Measurements from ENCODE around the gene ADGRG3.
"Not testable (repeated sequence)": the region's sequence is repeated elsewhere in the genome, so short reads cannot be mapped to it uniquely, and the experiment has no call there.

ADGRG3 gene

GRCh38 chr16:57721356-57722209 lies 53.5 kb downstream of the ADGRG3 start:
- DNase-seq (ENCODE audit: low read depth), result no peak

GRCh38 chr16:57722210-57722499 lies 54.0 kb downstream of the ADGRG3 start:
- DNase-seq (ENCODE audit: low read depth), result no peak

- no peak for DNase-seq (ENCODE audit: low read depth)
Measured at GRCh38 chr16:57722651-57723050, 54.5 kb downstream of the ADGRG3 start.

GRCh38 chr16:57723170-57723569 lies 55.1 kb downstream of the ADGRG3 start:
- no peak for DNase-seq (ENCODE audit: low read depth)

GRCh38 chr16:57724531-57724930 lies 56.4 kb downstream of the ADGRG3 start:
- no peak for DNase-seq (ENCODE audit: low read depth)

DNA sequence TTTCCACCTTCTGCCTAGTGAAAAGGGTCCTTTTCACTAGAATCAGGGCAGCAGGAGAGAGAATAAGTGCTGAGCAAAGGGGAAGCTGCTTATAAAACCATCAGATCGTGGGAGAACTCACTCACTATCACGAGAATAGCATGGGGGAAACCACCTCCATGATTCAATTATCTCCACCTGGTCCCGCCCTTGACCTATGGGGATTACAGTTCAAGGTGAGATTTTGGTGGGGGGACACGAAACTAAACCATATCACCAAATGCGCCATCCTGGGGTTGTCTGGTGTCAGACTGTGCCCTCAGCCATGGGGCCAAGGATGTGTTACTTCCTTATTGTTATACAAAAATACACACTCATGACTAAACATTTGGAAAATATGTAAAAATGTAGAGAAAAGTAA lies 57.0 kb downstream of the ADGRG3 start:
- DNase-seq (ENCODE audit: low read depth), result no peak

DNA sequence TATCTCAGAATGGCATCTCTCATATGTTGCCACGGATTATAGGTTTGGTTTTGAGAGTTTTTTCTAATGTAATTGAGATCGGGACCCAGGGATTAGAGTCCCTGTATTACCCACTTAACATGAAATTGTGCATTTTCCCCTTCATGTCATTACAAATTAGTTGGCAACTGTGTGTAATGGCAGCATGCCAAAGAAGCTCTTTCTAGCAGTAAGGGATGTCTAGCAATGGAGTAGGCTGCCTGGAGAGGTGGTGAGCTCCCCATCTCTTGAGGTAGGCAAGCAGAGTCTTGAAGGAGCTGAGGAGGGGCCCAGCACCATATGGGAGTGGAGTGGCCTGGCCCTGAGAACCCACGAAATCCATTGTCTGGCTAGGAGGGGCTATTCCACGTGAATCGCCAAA lies 57.4 kb downstream of the ADGRG3 start:
- no peak for DNase-seq (ENCODE audit: low read depth)

GRCh38 chr16:57725976-57726375 lies 57.9 kb downstream of the ADGRG3 start:
- no peak for DNase-seq (ENCODE audit: low read depth)

GRCh38 chr16:57726433-57726947 lies 58.4 kb downstream of the ADGRG3 start:
- no peak for DNase-seq (ENCODE audit: low read depth)

GRCh38 chr16:57727610-57728009 lies 59.5 kb downstream of the ADGRG3 start:
- DNase-seq (ENCODE audit: low read depth), result no peak

DNA sequence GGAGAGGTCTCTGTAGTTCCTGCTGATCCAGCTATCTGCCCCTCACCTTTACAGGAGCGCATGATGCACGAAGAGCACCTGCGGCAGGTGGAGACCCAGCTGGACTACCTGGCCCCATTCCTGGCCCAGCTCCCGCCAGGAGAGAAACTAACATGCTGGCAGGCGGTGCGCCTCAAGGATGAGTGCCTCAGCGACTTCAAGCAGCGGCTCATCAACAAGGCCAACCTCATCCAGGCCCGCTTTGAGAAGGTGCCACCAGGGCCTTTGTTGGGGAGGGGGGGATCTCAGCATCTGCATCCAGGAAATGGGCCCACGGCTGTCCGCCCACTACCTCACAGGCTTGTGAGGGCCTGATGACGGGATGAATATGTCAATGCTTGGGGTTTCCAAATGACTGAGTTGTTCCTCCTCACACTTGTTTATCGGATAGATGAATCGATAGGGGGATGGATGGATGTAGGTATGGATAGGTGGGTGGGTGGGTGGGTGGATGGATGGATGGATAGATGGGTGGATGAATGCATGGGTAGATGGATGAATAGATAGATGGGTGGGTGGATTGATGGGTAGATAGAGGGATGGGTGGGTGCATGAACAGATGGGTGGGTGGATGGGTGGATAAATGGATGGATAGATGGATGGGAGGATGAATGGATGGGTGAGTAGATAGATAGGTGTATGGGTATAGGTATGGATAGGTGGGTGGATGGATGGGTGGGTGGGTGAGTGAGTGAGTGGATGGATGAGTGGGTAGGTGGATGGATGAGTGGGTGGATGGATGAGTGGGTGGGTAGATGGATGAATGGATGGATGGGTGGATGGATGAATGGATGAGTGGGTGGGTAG lies 60.5 kb downstream of the ADGRG3 start:
- DNase-seq (ENCODE audit: low read depth), result no peak

DNA sequence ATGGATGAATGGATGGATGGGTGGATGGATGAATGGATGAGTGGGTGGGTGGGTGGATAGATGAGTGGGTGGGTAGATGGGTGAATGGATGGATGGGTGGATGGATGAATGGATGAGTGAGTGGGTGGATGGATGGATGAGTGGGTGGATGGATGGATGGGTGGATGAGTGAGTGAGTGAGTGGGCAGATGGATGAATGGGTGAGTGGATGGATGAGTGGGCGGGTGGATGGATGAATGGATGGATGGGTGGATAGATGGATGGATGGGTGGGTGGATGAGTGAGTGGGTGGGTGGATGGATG lies 61.0 kb downstream of the ADGRG3 start:
- DNase-seq (ENCODE audit: low read depth), result no peak

DNA sequence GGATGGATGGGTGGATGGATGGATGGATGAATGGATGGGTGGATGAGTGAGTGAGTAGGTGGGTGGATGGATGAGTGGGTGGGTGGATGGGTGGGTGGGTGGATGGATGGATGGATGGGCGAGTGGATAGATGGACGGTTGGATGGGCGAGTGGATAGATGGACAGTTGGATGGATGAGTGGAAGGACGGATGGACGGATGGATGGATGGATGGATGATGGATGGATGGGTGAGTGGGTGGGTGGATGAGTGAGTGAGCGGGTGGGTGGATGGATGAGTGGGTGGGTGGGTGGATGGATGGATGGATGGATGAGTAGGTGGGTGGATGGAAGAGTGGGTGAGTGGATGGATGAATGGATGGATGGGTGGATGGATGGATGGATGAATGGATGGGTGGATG lies 61.7 kb downstream of the ADGRG3 start:
- DNase-seq (ENCODE audit: low read depth), result not testable (repeated sequence)

GRCh38 chr16:57730771-57731730 lies 62.9 kb downstream of the ADGRG3 start:
- no peak for DNase-seq (ENCODE audit: low read depth)

DNA sequence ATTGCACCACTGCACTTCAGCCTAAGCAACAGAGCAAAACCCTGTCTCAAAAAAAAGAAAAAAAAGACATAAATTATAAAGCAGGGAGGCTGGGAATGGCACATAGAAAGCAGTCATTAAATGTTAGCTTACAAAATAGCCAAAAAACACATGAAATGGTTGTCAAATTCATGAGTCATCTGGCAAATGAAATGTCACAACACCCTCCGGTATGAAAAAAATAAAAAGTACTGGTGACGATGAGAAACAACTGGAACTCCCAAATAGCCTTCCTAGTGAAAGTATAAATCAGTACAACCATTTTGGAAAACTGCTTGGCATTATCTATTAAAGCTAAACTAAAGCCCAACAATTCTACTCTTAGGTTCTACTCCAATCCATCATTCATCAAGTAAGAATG lies 63.9 kb downstream of the ADGRG3 start:
- DNase-seq (ENCODE audit: low read depth), result no peak

DNA sequence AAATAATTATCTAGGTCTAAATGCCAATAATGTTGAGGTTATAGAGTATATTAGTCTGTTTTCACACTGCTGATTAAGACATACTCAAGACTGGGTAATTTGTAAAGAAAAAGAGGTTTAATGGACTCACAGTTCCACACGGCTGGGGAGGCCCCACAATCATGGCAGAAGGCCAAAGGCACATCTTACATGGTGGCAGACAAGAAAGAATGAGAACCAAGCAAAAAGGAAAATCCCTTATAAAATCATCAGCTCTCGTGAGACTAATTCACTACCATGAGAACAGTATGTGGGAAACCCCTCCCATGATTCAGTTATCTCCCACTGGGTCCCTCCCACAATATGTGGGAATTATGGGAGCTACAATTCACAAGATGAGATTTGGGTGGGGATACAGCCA lies 64.6 kb downstream of the ADGRG3 start:
- DNase-seq (ENCODE audit: low read depth), result no peak

DNA sequence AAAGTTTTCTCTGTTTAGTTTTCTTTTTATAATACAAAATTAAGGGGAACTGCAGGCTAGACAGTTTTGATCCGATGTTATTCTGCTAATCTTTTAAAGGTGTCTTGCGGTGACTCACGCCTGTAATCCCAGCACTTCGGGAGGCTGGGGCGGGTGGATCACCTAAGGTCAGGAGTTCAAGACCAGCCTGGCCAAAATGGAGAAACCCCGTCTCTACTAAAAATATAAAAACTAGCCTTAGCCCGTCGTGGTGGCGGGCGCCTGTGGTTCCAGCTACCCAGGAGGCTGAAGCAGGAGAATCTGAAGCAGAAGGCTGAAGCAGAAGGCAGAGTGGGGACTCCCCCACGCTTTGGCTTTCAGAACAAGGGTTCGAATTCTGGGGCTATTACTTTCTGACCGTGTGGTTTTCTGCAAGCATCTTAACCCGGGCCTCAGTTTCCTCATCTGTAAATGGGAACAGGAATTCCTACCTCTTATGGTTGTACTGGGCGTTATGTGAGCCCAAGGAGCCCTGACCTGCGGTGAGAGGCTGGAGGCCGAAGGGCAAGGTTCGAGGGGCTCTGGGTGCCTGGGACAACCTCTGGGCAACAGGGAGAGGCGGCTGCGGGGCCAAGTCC lies 66.3 kb downstream of the ADGRG3 start:
- DNase-seq (ENCODE audit: low read depth), result no peak

GRCh38 chr16:57734925-57735754 lies 67.0 kb downstream of the ADGRG3 start:
- DNase-seq (ENCODE audit: low read depth), result peak; percentile 96

DNA sequence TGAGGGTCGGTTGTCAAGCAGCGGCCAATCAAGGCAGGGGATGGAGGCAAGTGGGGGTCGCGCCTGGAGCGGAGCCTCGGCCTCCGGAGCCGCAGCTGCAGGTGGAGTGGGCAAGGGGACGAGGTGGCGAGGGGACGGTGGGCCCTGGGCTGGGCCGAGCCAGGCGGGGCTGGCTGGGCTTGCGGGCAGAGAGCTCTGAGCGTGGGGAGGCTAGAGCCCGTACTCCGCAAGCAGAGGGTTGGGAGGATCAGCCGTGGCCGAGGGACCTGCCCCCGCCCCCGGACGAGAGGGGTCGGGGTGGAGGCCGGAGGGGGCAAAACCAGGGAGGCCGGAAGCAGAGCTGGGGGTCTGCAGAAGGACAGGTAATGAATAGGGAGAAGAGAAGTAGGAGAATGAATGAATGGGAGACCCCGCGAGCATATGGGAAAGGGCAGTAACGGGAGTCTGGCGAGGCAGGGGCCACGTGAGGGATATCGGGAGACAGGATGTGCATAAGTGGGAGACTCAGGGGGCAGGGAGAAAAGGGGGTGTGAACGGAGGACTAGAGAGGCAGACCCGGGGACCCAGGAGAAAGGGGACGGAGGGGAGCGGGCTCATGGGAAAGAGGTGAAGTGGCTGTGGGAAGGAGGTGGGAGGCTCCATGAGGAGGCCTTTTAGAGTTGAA lies 67.8 kb downstream of the ADGRG3 start, which contains the start of gene KATNB1:
KATNB1 (plus strand) TSS at position 16 of the 664 bp plus-strand sequence. CDS start 1,474 bp downstream, outside the sequence.
- no peak for DNase-seq (ENCODE audit: low read depth)
